Measurements from ENCODE around the gene TEC.
"Not testable (repeated sequence)": the region's sequence is repeated elsewhere in the genome, so short reads cannot be mapped to it uniquely, and the experiment has no call there.

The TEC gene

DNA sequence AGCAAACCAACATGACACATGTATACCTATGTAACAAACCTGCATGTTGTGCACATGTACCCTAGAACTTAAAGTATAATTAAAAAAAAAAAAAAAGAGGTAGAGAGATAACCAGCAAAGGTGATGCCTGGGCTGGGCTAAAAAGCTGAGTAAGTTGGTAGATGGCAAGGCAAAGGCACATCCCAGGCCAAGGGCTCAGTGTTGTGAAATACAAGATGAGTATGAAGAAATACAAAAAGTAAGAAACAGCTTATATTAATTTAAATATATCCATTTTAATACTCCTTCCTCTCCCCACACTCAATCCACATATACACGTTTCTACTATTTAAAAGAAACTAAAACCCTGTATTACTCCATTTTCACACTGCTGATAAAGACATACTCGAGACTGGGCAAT, 25.8 kb downstream of the TEC start:
- in situ Hi-C loops (cut with MboI; ENCODE audit: low sequenced_read_pairs), result no loop called here

DNA sequence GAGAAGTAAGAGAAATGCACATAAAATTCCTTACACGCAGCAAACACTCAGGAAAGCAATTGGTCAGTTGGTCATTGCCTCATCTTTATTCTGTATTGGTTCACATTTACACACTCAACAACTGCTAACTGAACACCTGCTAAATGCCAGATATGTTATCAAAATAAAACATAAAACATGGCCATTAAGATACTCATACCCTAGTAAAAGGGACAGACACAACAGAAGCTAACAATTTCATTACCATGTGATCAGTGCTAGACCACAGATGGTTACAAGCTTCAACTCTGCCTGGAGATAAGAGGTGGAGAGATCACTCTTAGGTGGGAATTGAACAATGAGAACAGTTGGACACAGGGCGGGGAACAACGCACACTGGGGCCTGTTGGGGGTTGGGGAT, 26.2 kb downstream of the TEC start:
- in situ Hi-C loops (cut with MboI; ENCODE audit: low sequenced_read_pairs), result no loop called here

DNA sequence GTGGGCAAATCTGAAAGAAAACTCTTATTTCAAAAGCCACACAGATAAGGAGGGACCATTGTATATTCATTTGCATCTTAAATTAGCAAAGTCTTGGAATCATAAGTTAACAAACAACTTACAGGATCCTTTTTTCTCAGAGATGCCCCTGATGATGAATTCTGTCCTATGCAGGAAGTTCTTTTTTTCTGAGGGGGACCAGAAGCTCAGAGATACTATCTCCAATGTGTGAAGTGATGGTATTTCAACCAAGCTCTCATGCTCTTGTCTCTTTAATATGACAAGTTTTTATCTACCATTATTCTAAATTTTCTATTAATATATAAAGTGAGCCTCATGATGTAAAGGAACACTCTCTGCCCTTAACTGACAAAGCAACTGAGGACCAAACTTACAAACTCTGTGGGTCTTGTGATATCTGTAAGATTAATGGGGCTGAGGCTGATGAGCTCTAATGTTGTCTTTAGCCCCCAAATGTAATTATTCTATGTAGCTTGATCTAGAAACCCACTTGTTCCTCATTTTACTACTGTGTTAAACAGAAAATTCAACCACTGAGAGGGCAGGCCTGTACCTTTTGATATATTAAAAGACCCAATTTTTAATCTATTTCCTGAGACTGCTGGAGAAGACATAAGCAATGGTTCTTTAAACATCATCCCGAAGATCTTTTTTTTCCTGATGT, 27.0 kb downstream of the TEC start:
- in situ Hi-C loops (cut with MboI; ENCODE audit: low sequenced_read_pairs), result no loop called here

DNA sequence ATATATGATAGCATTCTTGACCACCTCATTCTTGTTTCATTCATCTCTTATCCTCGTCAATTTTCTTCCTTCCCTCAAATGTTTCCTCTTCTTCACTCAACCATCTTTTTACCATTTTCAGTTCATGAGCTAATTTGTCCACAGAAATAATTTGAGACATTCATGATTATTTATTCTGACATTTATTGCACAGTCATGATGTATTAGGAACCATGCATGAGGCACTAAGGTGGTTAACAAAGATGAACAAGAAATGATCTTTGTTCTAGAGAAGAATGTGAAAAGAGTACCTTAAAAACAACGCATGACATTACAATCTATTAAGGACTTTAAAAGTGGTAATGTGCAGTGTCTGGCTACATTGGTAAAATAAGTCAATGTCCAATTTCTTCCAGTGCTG, 27.9 kb downstream of the TEC start:
- in situ Hi-C loops (cut with MboI; ENCODE audit: low sequenced_read_pairs), result no loop called here

DNA sequence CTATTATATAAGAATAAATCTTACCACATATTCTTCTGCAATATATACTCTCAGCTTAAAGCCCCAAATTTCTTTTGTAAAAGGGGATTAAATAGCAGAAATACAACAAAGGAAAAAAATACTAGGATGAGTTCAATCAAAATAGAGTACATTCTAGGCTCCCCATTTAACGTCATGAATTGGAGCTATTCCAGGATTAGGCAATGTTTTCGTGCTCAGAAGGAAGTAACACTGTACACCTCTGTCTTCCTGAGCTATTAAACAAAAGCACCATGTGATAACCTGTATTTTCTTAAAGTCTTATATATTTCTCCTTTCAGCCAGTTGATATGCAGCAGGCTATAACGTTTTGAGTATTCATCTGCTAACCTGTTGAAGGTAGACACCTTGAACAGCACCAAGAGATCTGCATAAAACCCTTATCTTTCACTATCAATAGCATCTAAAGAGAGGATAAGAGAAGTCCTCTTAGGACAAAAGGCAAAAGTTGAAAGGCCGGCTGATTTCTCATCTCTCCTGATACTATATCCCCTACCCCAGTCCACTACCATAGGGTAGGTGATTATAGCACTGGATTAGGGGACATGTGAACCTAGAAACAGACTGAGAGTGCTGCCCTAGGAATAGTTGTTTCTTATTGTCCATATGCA, 31.5 kb downstream of the TEC start:
- in situ Hi-C loops (cut with MboI; ENCODE audit: low sequenced_read_pairs), result no loop called here

DNA sequence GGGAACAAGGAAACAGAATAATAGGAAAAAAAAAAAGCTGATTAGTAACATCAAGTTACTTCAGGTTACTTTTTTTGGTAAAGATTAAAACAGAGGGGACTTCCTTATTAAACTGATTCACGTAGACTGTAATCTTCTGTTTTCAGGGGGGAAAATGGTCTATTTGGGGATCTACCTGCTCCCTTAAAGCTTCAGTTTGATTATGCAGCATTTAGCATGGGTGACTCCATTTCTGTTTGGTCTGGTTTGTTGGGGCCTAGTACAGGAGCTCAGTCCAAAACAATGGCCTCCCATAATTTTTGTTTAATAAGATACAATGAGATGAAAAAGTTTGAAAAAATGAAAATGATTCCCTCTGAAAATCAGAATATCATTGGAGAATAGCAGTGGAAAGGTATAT, 34.6 kb downstream of the TEC start:
- in situ Hi-C loops (cut with MboI; ENCODE audit: low sequenced_read_pairs), result no loop called here

DNA sequence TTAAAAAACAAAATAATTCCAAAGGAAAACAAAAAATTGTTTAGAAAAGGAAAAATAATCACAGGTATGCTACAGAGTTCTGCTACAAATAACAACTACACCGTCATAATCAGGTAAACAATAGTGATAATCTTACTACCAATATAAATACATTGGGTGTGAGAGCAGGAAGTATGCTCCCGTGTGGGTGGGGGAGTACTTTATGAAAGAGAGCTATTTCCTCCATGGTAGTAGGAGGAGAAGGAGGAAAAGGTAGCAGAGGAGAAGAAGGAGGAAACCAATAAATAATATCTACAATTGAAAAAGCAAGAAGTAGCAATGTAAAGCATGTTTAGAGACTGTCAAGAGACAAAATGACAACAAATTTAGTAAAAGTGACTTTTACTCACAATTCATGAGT, 35.1 kb downstream of the TEC start:
- in situ Hi-C loops (cut with MboI; ENCODE audit: low sequenced_read_pairs), result no loop called here

DNA sequence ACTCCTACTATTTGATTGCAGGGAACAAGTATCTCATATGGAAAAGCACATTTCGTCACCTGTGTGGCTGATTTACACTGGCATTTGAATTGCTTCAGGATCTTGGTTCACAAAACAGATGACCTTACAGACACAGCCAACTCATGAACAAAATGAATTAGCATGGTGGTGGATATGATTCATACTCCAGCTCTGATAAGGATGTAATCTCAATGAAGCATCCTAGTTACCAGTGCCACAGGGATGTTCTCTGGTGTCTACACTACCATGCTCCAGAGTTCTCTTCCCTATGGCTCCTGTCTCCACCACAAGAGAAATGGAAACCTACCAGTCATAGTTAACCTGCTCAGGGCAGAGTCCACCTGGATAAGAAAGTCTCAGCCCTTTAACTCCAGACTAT, 40.7 kb downstream of the TEC start:
- in situ Hi-C loops (cut with MboI; ENCODE audit: low sequenced_read_pairs), result no loop called here

DNA sequence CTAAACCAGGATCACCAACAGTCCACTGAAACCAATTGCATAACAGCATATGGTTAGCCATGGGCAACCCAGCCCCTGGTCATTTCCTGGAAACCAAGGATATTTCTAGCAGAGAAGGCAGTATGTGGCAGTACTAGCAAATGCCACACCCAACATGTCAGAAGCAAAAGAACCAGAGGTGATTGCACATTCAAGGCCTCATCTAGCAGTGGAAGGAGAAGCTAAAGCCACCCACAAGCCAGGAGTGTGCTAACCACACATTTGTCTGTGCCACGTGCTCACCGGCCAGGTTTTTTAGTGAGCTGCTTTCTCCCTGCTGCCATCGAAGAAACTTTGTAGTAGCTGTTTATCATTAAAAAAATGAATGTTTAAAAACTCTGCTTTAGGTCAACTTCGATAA, 42.0 kb downstream of the TEC start:
- in situ Hi-C loops (cut with MboI; ENCODE audit: low sequenced_read_pairs), result no loop called here

DNA sequence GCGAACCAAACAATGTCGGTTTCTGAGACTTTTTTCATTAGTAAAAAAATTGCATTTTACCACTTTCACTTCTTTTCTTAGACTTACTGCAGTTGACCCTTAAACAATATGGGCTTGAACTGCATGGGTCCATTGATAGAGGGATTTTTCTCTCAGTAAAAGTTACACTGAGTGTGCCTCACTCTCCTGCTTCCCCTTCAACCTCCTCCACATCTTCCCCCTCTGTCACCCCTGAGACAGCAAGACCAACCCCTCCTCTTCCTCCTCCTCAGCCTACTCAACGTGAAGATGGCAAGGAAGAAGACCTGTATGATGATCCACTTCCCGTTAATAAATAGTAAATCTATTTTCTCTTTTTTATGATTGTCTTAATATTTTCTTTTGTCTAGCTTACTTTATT, 43.4 kb downstream of the TEC start:
- in situ Hi-C loops (cut with MboI; ENCODE audit: low sequenced_read_pairs), result no loop called here

DNA sequence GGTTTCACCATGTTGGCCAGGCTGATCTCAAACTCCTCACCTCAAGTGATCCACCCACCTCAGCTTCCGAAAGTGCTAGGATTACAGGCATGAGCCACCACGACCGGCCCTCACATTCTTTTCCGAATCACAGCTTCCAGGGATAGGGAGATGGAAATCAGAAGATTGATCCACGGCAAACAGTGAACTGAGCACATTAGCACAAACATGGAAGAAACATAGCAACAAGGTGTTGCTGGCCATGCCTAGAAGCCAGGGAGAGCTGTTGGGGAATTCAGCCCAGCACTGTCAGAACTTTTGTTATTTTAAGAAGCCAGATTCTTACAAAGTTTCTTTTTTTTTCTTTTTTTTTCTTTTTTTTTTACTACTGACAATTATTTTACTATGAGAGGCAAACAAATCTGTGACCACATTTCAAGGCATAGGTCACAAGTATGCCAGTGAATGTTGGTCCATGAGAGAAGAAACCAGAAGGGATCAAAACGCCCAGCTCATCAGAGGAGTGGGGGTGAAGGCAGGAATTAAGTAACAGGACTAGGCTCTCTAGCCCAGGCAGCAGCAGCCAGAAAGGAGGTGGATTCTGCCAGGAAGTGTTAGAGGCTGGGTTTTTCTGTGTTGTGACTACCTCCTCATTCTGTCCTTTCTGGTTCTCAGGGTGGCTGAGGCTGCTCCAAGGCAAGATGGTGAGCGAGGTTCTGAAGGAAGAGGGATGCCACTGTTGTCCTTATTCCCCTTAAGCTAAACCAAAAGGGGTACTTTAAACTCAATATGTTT, 44.1 kb downstream of the TEC start:
- in situ Hi-C loops (cut with MboI; ENCODE audit: low sequenced_read_pairs), result no loop called here

DNA sequence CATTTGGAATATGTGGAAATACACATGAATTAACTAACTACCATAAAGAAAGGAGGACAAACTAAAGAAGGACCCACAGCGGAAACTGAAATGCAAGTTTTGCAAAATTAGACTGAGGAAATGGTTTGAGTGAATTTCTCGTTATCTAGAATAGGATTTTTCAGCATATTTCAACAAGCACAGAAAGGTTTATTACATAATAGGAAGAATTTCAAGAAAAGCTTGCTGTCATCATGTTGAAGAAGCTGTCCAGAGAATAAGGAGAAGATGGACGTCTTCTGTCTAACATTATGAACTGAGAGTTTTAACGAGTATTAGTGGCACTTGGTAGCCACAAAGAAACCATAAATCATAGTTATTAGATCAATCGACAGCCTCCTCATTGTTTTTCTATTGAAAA, 45.0 kb downstream of the TEC start:
- in situ Hi-C loops (cut with MboI; ENCODE audit: low sequenced_read_pairs), result no loop called here

DNA sequence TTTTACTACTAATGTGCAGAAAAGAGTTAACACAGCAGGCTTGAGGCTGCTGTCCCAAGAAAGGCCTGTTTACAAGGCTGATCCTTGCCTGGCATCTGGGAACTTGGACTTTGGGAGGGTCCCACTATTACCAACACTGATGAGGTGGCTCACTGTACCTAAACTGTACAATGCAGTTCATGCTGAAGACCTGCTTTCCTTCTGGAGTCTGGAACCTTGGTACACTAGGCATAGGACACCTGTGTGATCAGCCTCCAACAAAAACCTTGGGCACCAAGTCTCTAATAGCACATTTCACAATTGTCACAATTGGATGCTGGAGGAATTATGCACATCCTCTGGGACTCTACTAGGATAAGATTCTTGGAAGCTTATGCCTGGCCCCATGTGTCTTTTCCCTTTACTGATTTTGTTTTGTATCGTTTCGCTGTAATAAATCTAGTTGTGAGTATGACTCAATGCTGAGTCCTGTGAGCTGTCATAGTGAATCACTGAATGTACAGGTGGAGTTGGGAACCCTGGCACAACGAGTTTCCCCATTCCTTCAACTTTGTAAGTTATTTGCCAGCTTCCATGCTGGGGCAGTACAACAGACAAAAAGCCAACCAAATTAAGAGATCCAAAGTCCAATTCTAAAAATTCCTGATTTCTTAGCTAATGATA, 45.9 kb downstream of the TEC start:
- in situ Hi-C loops (cut with MboI; ENCODE audit: low sequenced_read_pairs), result no loop called here

DNA sequence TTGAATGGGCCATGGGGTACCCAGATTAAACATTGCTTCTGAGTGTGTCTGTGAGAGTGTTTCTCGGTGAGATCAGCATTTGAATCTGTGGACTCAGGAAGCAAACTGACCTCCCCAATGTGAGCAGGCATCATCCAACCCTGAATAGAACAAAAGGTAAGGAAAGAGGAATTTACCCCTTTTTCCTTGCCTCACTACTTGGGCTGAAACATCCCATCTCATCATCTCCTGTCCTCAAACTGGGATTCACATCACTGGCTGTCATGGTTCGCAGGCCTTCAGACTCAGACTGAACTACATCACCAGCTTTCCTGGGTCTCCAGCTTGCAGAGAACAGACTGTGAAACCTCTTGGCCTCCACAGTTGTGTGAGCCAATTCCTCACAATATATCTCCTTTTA, 47.1 kb downstream of the TEC start:
- in situ Hi-C loops (cut with MboI; ENCODE audit: low sequenced_read_pairs), result no loop called here

DNA sequence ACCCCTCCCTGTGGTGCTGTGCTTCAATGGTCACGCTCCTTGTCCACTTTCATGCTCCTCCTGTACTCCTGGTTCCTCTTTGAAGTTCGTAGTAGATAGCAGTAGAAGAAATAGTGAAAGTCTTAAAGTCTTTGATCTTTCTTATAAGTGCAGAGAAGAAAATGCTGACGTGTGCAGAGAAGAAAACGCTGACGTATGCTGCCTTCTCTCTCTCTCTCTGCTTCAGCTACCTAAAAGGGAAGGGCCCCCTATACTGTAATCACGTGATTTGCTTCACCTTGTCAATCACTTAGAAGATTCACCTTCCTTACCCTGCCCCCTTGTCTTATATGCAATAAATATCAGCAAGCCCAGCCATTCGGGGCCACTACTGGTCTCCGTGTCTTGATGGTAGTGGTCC, 50.2 kb downstream of the TEC start:
- in situ Hi-C loops (cut with MboI; ENCODE audit: low sequenced_read_pairs), result not testable (repeated sequence)

DNA sequence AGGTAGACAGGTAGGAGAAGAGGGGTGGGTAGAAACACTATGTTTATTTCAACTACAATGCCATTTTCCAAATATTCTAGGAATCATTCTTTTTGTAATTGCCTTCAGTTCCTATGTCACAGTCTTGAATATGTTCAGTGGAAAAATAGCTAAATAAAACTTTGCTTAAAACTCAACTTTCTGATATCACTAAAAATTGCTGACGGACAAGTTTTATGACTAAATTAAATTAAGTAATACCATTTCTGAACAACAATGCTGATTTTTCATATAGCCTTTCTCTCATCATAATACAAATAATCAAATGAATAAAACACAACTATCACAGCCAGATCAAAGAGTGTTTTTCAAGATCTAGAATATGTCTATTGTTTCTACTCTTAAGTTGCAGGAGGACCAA, 53.1 kb downstream of the TEC start:
- in situ Hi-C loops (cut with MboI; ENCODE audit: low sequenced_read_pairs), result no loop called here

DNA sequence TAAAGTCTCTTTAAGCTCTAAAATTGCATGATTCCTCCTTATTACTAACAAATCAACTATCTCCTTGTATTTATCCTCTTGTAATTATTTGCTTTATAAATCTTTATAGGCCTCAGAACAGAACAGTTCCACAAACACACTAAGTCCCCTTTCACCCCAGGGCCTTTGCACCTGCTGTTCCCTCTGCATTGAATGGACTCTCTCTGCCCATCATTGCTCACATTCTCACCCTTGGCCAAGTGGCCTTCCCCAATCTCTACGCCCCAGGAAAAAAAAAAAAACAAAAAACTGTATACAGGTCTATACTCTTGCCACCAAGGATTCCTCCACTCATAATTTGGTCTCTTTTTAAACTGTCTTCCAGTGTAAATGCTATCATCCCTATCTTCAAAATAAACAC, 53.7 kb downstream of the TEC start:
- in situ Hi-C loops (cut with MboI; ENCODE audit: low sequenced_read_pairs), result no loop called here

DNA sequence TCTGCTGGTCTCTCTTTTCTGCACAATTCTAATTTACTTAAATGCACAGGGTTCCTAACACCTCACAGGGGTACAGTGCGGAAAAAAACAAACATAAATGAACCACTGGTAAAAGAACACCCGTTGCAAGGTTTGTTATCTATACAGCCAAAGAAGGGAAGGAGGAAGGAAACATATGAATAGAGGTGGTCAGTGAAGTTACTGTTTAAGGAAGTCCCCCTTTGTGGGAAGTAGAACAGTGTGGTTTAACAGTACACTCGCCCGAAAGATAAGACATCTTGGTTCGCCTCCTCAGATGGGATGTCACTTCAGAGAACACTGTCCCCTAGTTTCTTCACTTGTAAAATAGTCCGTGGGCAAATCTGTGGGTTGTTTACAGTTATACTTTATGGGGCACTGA, 57.5 kb downstream of the TEC start:
- in situ Hi-C loops (cut with MboI; ENCODE audit: low sequenced_read_pairs), result no loop called here

DNA sequence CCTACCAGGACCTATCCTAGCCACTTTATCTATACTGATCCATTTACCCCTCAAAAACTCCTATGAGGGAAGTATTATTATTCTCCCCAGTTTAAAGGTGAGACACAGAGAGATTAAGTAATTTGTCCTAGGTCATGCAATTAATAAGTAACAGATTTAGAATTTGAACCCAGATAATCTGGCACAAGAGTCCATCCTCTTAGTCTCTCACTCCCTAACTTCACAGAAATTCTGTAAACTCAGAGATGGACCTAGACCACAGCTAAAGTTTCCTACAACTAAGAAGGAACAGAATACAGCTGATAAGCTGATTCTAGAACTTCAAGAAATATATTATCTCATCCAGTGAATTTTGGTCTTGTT, 58.7 kb downstream of the TEC start:
- in situ Hi-C loops (cut with MboI; ENCODE audit: low sequenced_read_pairs), result no loop called here

DNA sequence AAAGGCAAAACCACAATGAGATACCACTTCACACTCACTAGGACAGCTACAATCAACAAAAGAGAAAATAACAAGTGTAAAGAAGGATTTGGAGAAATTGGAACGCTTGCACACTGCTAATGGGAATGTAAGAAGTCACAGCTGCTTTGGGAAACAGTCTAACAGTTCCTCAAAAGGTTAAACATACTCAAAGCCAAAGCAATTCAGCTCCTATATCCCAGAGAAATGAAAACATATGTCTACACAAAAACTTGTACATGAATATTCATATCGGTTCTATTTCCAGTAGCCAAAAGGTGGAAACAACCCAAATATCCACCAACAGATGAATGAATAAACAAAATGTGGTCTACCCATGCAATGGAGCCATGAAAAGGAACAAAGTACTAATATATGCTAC, 64.0 kb downstream of the TEC start:
- in situ Hi-C loops (cut with MboI; ENCODE audit: low sequenced_read_pairs), result no loop called here

DNA sequence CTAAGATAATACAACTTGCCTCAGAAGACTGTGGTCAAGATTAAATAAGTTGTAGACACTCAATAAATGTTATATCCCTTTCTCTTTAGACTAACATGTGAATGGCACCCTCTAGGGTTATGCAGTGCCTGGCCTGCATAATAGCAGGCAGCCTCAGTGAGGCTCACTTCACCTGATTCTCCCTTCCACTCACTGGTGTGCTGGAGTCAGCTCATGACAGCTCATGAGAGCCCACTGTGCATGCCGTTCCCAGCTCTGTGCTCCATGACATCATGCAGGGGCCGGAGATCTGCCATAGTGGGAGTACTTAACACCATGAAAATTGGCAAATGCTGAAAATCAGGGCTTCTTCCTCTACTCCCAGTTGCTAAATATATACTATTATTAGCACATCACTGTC, 64.5 kb downstream of the TEC start:
- in situ Hi-C loops (cut with MboI; ENCODE audit: low sequenced_read_pairs), result no loop called here

DNA sequence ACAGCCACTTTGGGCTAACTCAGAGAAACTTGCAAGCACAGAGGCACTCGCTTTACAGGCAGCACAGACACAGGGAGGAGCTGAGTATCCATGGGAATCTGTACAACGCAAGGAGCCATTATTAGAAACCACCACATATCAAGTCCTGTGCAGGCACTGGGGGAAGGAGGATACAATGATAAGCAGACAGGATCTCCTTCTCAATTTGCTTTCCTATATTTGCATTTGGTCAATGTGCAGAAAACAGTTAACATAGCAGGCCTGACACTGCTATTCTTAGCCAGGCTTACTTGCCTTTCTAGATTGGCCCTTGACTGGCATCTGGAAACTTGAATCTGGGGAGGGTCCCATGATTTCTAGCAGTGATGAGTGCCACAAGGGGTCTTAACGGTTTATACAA, 65.8 kb downstream of the TEC start:
- in situ Hi-C loops (cut with MboI; ENCODE audit: low sequenced_read_pairs), result no loop called here
